C4-2B (cell line): ENCODE data around the gene ZFX.

Experiments used
- ZFX ChIP-seq: fragments of 450-650 bp; IDR thresholded peaks from 2 replicates; pipeline ENCODE4 v1.6.1; 2017
- TF ChIP-seq, protein P1 (sequence below): fragments of 450-650 bp; conservative IDR thresholded peaks from 2 replicates; pipeline ENCODE4 v1.5.1; 2017; ENCODE audit warnings: mild to moderate bottlenecking

DNA sequence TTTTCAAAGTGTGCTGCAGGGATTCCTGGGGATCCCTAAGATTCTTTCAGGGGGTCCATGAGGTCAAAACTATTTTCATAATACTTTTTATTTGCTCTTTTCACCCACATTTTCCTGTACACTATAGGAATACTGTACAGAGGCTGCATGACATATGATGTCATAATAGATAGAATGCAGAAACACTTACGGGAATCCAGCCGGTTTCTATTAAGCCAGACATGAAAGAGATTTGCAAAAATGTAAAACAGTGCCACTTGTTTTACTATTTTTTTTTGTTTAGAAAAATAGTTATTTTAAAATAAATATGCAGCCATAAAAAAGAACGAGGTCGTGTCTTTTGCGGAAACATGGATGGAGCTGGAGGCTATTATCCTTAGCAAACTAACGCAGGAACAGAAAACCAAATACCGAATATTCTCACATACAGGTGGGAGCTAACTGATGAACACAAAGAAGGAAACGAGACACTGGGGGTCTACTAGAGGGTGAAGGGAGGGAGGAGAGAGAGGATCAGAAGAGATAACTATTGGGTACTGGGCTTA lies 5.0 kb downstream of the ZFX start:
- TF ChIP-seq, protein P1, sequence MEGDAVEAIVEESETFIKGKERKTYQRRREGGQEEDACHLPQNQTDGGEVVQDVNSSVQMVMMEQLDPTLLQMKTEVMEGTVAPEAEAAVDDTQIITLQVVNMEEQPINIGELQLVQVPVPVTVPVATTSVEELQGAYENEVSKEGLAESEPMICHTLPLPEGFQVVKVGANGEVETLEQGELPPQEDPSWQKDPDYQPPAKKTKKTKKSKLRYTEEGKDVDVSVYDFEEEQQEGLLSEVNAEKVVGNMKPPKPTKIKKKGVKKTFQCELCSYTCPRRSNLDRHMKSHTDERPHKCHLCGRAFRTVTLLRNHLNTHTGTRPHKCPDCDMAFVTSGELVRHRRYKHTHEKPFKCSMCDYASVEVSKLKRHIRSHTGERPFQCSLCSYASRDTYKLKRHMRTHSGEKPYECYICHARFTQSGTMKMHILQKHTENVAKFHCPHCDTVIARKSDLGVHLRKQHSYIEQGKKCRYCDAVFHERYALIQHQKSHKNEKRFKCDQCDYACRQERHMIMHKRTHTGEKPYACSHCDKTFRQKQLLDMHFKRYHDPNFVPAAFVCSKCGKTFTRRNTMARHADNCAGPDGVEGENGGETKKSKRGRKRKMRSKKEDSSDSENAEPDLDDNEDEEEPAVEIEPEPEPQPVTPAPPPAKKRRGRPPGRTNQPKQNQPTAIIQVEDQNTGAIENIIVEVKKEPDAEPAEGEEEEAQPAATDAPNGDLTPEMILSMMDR: no peak
- TF ChIP-seq ZFX: no peak
